OCI-LY1 (cell line): Measurements from ENCODE around the gene TMEM247.

Experiments
- CTCF ChIP-seq: fragments of 200-600 bp; sonication (generic), shearing (Covaris generic); IDR thresholded peaks from 2 replicates; pipeline ENCODE4 v1.5.1; 2017; ENCODE audit warnings: mild to moderate bottlenecking, antibody characterized with exemption, low read length, moderate library complexity, mixed read lengths
- EZH2 ChIP-seq: fragments of 200-600 bp; sonication (generic), shearing (Covaris generic); IDR thresholded peaks from 2 replicates; pipeline ENCODE4 v1.8.0; 2017; ENCODE audit warnings: borderline replicate concordance, mixed run types, mild to moderate bottlenecking, antibody characterized with exemption, low read length, moderate library complexity, mixed read lengths

GRCh38 chr2:46435796-46436360, 43.5 kb upstream of the TMEM247 start:
- TF ChIP-seq CTCF, result no peak
- TF ChIP-seq EZH2, result no peak
